WTC11 (cell line): Measurements from ENCODE around the gene VPS35L. TPM values are rescaled to one million over a fixed set of nuclear protein-coding genes. Genes with fewer than 3 reads are reported as not detected.
A peak's percentile ranks its signal among the peaks of the same experiment; 100 is the strongest.

Experiments
- ATAC-seq: fragments of 200-7000 bp; cut with Tn5 transposase; 2 replicates; pipeline ENCODE4 v1.10.0; 2021; ENCODE audit warnings: mild to moderate bottlenecking, moderate library complexity
- CTCF ChIA-PET: fragments of 300-600 bp; sonication (Branson Sonifier 250); formaldehyde crosslinking; loops from one replicate; lab custom pipeline; 2021; ENCODE audit warnings: antibody characterized with exemption; lab: Charles Lee
- POLR2A ChIA-PET: fragments of 350-600 bp; sonication (Branson Sonifier 250); formaldehyde crosslinking; loops from one replicate; lab custom pipeline; 2021; ENCODE audit warnings: antibody characterized with exemption; lab: Charles Lee
- DNase-seq: peaks from one replicate; pipeline ENCODE4 v3.0.0; 2021; ENCODE audit warnings: low spot score
- H3K27ac Mint-ChIP-seq: 2 replicates; pipeline ENCODE4 v1.8.0; 2021; ENCODE audit warnings: mixed read lengths
- H3K27me3 Mint-ChIP-seq: 2 replicates; pipeline ENCODE4 v1.8.0; 2021; ENCODE audit warnings: low read depth, mild to moderate bottlenecking, moderate library complexity, mixed read lengths
- H3K36me3 Mint-ChIP-seq: 2 replicates; pipeline ENCODE4 v1.8.0; 2021; ENCODE audit warnings: mixed read lengths
- H3K4me1 Mint-ChIP-seq: 2 replicates; pipeline ENCODE4 v1.8.0; 2022; ENCODE audit warnings: mixed read lengths
- H3K4me3 Mint-ChIP-seq: 2 replicates; pipeline ENCODE4 v1.8.0; 2021; ENCODE audit warnings: mild to moderate bottlenecking, moderate library complexity, mixed read lengths
- H3K9me3 Mint-ChIP-seq: 2 replicates; pipeline ENCODE4 v1.8.0; 2021; ENCODE audit warnings: mixed read lengths
- ETV6 ChIP-seq: sonication (generic); formaldehyde crosslinking; IDR thresholded peaks from 2 replicates; pipeline ENCODE4 v1.8.1; 2022; ENCODE audit warnings: mild to moderate bottlenecking, missing genetic modification reagents
- FOXJ3 ChIP-seq: sonication (generic); formaldehyde crosslinking; IDR thresholded peaks from 2 replicates; pipeline ENCODE4 v1.9.0; 2021; ENCODE audit warnings: missing genetic modification reagents, mild to moderate bottlenecking, borderline replicate concordance
- GABPB1 ChIP-seq: sonication (generic); formaldehyde crosslinking; IDR thresholded peaks from 2 replicates; pipeline ENCODE4 v1.8.1; 2023; ENCODE audit warnings: mild to moderate bottlenecking, missing genetic modification reagents
- NFE2L1 ChIP-seq: sonication (generic); formaldehyde crosslinking; IDR thresholded peaks from 2 replicates; pipeline ENCODE4 v1.8.1; 2023; ENCODE audit warnings: missing genetic modification reagents
- OVOL2 ChIP-seq: fragments of 250-450 bp; sonication (Bioruptor Pico); IDR thresholded peaks from 2 replicates; pipeline ENCODE4 v1.9.0; 2021; ENCODE audit warnings: mild to moderate bottlenecking, borderline replicate concordance
- SMAD3 ChIP-seq: sonication (generic); formaldehyde crosslinking; IDR thresholded peaks from 2 replicates; pipeline ENCODE4 v1.8.0; 2022; ENCODE audit warnings: missing genetic modification reagents, mild to moderate bottlenecking, borderline replicate concordance
- TCF7 ChIP-seq: sonication (generic); formaldehyde crosslinking; IDR thresholded peaks from 2 replicates; pipeline ENCODE4 v1.8.0; 2022; ENCODE audit warnings: mild to moderate bottlenecking, low read depth, missing genetic modification reagents, moderate library complexity
- TEAD1 ChIP-seq: sonication (generic); formaldehyde crosslinking; IDR thresholded peaks from 2 replicates; pipeline ENCODE4 v1.8.0; 2022; ENCODE audit warnings: mild to moderate bottlenecking, missing genetic modification reagents
- ZNF121 ChIP-seq: sonication (generic); formaldehyde crosslinking; IDR thresholded peaks from 2 replicates; pipeline ENCODE4 v1.8.0; 2023; ENCODE audit warnings: missing genetic modification reagents
- ZNF396 ChIP-seq: fragments of 250-450 bp; sonication (Bioruptor Pico); IDR thresholded peaks from 2 replicates; pipeline ENCODE4 v1.8.0; 2021; ENCODE audit warnings: mild to moderate bottlenecking, moderate library complexity, borderline replicate concordance
- ZNF416 ChIP-seq: fragments of 250-450 bp; sonication (Bioruptor Pico); IDR thresholded peaks from 2 replicates; pipeline ENCODE4 v1.9.0; 2021; ENCODE audit warnings: mild to moderate bottlenecking, inconsistent platforms
- ZNF671 ChIP-seq: fragments of 250-450 bp; sonication (Bioruptor Pico); IDR thresholded peaks from 2 replicates; pipeline ENCODE4 v1.8.0; 2021; ENCODE audit warnings: mild to moderate bottlenecking
- total RNA-seq: library from RNA; stranded (reverse); gene quantifications from 3 replicates; pipeline ENCODE4 v1.2.3, GENCODE V29; 2021
- TF ChIP-seq, protein P1 (sequence below): fragments of 250-450 bp; sonication (Bioruptor Pico); IDR thresholded peaks from 2 replicates; pipeline ENCODE4 v1.8.0; 2021; ENCODE audit warnings: mild to moderate bottlenecking
- TF ChIP-seq, protein P2 (sequence below): sonication (generic); formaldehyde crosslinking; IDR thresholded peaks from 2 replicates; pipeline ENCODE4 v1.8.0; 2023; ENCODE audit warnings: missing genetic modification reagents
- TF ChIP-seq, protein P3 (sequence below): sonication (generic); formaldehyde crosslinking; IDR thresholded peaks from 2 replicates; pipeline ENCODE4 v1.8.0; 2022; ENCODE audit warnings: mild to moderate bottlenecking, missing genetic modification reagents
- TF ChIP-seq, protein P4 (sequence below): sonication (generic); formaldehyde crosslinking; IDR thresholded peaks from 2 replicates; pipeline ENCODE4 v1.8.1; 2023; ENCODE audit warnings: mild to moderate bottlenecking, missing genetic modification reagents, borderline replicate concordance
- TF ChIP-seq, protein P5 (sequence below): sonication (generic); formaldehyde crosslinking; IDR thresholded peaks from 2 replicates; pipeline ENCODE4 v1.8.1; 2023; ENCODE audit warnings: mild to moderate bottlenecking, missing genetic modification reagents
- TF ChIP-seq, protein P6 (sequence below): sonication (generic); formaldehyde crosslinking; IDR thresholded peaks from 2 replicates; pipeline ENCODE4 v1.8.1; 2022; ENCODE audit warnings: mild to moderate bottlenecking, missing genetic modification reagents, moderate library complexity, borderline replicate concordance

The VPS35L gene
- total RNA-seq, 1 experiment from 2014 or later = 59.7 TPM

DNA sequence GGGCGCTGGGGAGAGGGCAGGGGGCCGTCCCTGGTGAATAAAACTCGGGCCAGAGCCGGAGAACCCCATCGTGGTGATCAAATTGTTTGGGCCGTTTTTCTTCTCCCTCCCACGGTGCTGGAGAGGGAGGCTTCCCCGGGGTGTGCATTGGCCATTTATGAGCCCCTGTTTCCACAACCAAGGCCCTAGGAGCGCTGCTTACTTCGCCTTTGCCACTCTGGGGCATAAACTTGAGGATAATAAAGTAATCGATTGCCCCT lies 31.2 kb upstream of the VPS35L start:
- DNase-seq (no peak), ATAC-seq (no peak)
- POLR2A ChIA-PET = interaction anchor here (1.3 to 2.6 kb wide), 3 partner anchors 14 to 31 kb away, joined by 3 to 23 read pairs (median 3); partner anchors contain the start of gene VPS35L
- Mint-ChIP-seq H3K4me3 (peak overlapping the region; percentile 94), H3K27ac (peak overlapping the region; percentile 41; the same call in 1 of the 2 replicates), H3K27me3 (no peaks in the 10 kb centered on the region), H3K4me1 (peaks cover 47% of the 10 kb centered on the region), H3K36me3 (peaks cover 17% of the 10 kb centered on the region), H3K9me3 (no peaks in the 10 kb centered on the region)
- CTCF ChIA-PET = interaction anchor here (0.7 to 3.1 kb wide), 5 partner anchors 21 to 383 kb away, joined by 3 to 28 read pairs (median 4); partner anchors contain the start of gene VPS35L
- TF ChIP-seq, protein P1, sequence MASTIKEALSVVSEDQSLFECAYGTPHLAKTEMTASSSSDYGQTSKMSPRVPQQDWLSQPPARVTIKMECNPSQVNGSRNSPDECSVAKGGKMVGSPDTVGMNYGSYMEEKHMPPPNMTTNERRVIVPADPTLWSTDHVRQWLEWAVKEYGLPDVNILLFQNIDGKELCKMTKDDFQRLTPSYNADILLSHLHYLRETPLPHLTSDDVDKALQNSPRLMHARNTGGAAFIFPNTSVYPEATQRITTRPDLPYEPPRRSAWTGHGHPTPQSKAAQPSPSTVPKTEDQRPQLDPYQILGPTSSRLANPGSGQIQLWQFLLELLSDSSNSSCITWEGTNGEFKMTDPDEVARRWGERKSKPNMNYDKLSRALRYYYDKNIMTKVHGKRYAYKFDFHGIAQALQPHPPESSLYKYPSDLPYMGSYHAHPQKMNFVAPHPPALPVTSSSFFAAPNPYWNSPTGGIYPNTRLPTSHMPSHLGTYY (CRISPR knock-in tag) = no peak
- TF ChIP-seq ETV6 = peak; percentile 4; the same call in 1 of the 2 replicates

DNA sequence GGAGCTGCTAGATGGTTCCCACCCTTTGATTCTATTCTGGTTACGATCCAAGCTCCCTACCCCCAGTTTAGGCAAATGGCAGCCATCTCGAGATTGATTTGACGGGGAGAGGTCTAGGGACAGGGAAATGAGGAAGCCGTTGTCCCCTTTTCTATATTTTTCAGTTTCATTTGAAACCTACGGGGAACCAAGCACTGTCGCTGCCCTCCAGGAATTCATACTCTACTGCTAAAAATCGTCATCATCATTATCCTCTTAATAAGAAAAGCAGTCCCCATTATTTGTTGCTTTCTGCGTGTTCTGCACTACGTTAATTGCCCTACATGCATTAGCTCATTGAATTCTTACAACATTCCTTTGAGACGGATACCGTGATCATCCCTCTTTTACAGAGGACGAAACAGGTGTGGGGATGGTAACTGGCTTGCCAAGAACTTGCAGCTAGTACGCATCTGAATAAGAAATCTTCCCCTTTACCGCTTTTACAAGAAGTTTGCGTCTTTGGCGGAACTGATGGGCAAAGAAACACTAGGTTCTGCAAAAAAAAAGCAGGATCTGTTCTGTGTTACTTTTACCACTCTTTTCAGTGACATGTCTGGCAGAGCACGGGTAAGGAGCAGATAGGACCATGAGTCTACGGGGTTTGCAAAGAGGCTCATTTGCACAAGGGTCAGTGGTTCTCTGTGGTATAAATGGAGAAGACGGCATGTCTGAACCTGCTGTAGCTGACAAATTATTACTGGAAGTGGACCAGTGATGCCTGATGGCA lies 30.7 kb upstream of the VPS35L start:
- Mint-ChIP-seq H3K36me3 (peaks cover 16% of the 10 kb centered on the region), H3K4me1 (peaks cover 44% of the 10 kb centered on the region)
- no peak for TF ChIP-seq NFE2L1
- TF ChIP-seq ZNF396 (CRISPR knock-in tag) = no peak
- no peak for TF ChIP-seq ZNF671 (CRISPR knock-in tag)
- no peak for TF ChIP-seq TEAD1 (CRISPR knock-in tag)
- TF ChIP-seq OVOL2 (CRISPR knock-in tag) = no peak
- no peak for TF ChIP-seq GABPB1 (CRISPR knock-in tag)
- TF ChIP-seq, protein P2, sequence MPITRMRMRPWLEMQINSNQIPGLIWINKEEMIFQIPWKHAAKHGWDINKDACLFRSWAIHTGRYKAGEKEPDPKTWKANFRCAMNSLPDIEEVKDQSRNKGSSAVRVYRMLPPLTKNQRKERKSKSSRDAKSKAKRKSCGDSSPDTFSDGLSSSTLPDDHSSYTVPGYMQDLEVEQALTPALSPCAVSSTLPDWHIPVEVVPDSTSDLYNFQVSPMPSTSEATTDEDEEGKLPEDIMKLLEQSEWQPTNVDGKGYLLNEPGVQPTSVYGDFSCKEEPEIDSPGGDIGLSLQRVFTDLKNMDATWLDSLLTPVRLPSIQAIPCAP (CRISPR knock-in tag) = no peak
- TF ChIP-seq, protein P3, sequence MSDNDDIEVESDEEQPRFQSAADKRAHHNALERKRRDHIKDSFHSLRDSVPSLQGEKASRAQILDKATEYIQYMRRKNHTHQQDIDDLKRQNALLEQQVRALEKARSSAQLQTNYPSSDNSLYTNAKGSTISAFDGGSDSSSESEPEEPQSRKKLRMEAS (CRISPR knock-in tag) = no peak
- TF ChIP-seq, all 79 proteins: peak for 0
- ChIA-PET POLR2A (interaction anchor here (1.3 to 2.6 kb wide), 2 partner anchors 21 to 31 kb away, joined by 3 to 23 read pairs; partner anchors contain the start of gene VPS35L), CTCF (interaction anchor here (0.6 to 3.1 kb wide), 7 partner anchors 14 to 383 kb away, joined by 3 to 28 read pairs (median 3); partner anchors contain the start of gene VPS35L)
- peak overlapping the region; percentile 94 for H3K4me3 Mint-ChIP-seq
- H3K27ac Mint-ChIP-seq = peak overlapping the region; percentile 41
- no peaks in the 10 kb centered on the region for H3K9me3 Mint-ChIP-seq
- H3K27me3 Mint-ChIP-seq = no peaks in the 10 kb centered on the region
- ATAC-seq = no peak
- no peak for DNase-seq

DNA sequence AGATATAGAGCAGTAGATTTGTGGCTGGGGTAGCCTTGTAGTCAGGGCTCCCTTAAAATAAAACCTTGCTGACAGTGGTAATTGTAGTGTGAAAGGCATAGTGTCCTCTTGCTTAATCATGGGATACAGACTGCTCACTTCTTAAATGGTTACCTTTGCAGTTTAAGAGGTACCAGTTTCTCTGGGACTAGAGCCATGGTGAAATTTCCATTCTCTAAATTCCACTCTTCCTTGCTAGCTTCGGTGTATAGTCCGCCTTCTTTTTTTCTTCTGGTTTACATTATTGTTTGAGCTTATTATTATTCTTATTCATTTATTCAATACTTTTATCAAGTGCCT lies 30.1 kb upstream of the VPS35L start:
- ATAC-seq (no peak), DNase-seq (no peak)
- POLR2A ChIA-PET = interaction anchor here (2.6 kb wide), 1 partner anchor 30 kb away, joined by 23 read pairs; the partner anchor contains the start of gene VPS35L
- H3K4me1 Mint-ChIP-seq = peaks cover 41% of the 10 kb centered on the region
- no peaks in the 10 kb centered on the region for H3K27me3 Mint-ChIP-seq
- CTCF ChIA-PET = interaction anchor here (0.6 to 3.1 kb wide), 4 partner anchors 13 to 98 kb away, joined by 3 to 28 read pairs (median 8); partner anchors contain the start of gene VPS35L
- no peaks in the 10 kb centered on the region for H3K9me3 Mint-ChIP-seq
- H3K36me3 Mint-ChIP-seq = peaks cover 18% of the 10 kb centered on the region
- peak overlapping the region; percentile 94 for H3K4me3 Mint-ChIP-seq
- H3K27ac Mint-ChIP-seq = 0 out of 2 replicates have a peak overlapping the region, but pooled peaks have one; percentile 41
- TF ChIP-seq, protein P4, sequence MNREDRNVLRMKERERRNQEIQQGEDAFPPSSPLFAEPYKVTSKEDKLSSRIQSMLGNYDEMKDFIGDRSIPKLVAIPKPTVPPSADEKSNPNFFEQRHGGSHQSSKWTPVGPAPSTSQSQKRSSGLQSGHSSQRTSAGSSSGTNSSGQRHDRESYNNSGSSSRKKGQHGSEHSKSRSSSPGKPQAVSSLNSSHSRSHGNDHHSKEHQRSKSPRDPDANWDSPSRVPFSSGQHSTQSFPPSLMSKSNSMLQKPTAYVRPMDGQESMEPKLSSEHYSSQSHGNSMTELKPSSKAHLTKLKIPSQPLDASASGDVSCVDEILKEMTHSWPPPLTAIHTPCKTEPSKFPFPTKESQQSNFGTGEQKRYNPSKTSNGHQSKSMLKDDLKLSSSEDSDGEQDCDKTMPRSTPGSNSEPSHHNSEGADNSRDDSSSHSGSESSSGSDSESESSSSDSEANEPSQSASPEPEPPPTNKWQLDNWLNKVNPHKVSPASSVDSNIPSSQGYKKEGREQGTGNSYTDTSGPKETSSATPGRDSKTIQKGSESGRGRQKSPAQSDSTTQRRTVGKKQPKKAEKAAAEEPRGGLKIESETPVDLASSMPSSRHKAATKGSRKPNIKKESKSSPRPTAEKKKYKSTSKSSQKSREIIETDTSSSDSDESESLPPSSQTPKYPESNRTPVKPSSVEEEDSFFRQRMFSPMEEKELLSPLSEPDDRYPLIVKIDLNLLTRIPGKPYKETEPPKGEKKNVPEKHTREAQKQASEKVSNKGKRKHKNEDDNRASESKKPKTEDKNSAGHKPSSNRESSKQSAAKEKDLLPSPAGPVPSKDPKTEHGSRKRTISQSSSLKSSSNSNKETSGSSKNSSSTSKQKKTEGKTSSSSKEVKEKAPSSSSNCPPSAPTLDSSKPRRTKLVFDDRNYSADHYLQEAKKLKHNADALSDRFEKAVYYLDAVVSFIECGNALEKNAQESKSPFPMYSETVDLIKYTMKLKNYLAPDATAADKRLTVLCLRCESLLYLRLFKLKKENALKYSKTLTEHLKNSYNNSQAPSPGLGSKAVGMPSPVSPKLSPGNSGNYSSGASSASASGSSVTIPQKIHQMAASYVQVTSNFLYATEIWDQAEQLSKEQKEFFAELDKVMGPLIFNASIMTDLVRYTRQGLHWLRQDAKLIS = no peak
- TF ChIP-seq SMAD3 (CRISPR knock-in tag) (no peak), ZNF121 (no peak), FOXJ3 (CRISPR knock-in tag) (no peak), TCF7 (no peak), ZNF416 (CRISPR knock-in tag) (no peak)
- TF ChIP-seq, protein P5, sequence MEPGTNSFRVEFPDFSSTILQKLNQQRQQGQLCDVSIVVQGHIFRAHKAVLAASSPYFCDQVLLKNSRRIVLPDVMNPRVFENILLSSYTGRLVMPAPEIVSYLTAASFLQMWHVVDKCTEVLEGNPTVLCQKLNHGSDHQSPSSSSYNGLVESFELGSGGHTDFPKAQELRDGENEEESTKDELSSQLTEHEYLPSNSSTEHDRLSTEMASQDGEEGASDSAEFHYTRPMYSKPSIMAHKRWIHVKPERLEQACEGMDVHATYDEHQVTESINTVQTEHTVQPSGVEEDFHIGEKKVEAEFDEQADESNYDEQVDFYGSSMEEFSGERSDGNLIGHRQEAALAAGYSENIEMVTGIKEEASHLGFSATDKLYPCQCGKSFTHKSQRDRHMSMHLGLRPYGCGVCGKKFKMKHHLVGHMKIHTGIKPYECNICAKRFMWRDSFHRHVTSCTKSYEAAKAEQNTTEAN (CRISPR knock-in tag) = no peak
- TF ChIP-seq, protein P6, sequence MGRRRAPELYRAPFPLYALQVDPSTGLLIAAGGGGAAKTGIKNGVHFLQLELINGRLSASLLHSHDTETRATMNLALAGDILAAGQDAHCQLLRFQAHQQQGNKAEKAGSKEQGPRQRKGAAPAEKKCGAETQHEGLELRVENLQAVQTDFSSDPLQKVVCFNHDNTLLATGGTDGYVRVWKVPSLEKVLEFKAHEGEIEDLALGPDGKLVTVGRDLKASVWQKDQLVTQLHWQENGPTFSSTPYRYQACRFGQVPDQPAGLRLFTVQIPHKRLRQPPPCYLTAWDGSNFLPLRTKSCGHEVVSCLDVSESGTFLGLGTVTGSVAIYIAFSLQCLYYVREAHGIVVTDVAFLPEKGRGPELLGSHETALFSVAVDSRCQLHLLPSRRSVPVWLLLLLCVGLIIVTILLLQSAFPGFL = no peak
